NOMO-1 treated with dmso at 0.1 percent for 144 hours (cell line): ENCODE data around the gene GAGE10.
"Not testable (repeated sequence)": the region's sequence is repeated elsewhere in the genome, so short reads cannot be mapped to it uniquely, and the experiment has no call there.

ENCODE experiments used
- DNase-seq: peaks from one replicate; lab custom pipeline; 2025; ENCODE audit not compliant: unreplicated experiment; lab: John Stamatoyannopoulos, UW

GAGE10 gene

GRCh38 chrX:49276207-49276606, 27.2 kb upstream of the GAGE10 start:
- no peak for DNase-seq

GRCh38 chrX:49276671-49277534, 26.5 kb upstream of the GAGE10 start:
- no peak for DNase-seq

GRCh38 chrX:49277535-49277830, 26.0 kb upstream of the GAGE10 start:
- DNase-seq: no peak

- DNase-seq: no peak
Measured at GRCh38 chrX:49278081-49278480, 25.4 kb upstream of the GAGE10 start.

- DNase-seq: no peak
Measured at GRCh38 chrX:49282647-49283011, 20.8 kb upstream of the GAGE10 start.

- no peak for DNase-seq
Measured at GRCh38 chrX:49284212-49284611, 19.2 kb upstream of the GAGE10 start.

- no peak for DNase-seq
Measured at GRCh38 chrX:49286136-49286535, 17.3 kb upstream of the GAGE10 start.

- DNase-seq: no peak
Measured at GRCh38 chrX:49286581-49286980, 16.9 kb upstream of the GAGE10 start.

- DNase-seq: no peak
Measured at GRCh38 chrX:49287665-49288064, 15.8 kb upstream of the GAGE10 start.

- no peak for DNase-seq
Measured at GRCh38 chrX:49290215-49290614, 13.2 kb upstream of the GAGE10 start.

- DNase-seq: no peak
Measured at GRCh38 chrX:49291615-49292337, 11.7 kb upstream of the GAGE10 start.

- DNase-seq: no peak
Measured at GRCh38 chrX:49292400-49293362, 10.8 kb upstream of the GAGE10 start.

- not testable (repeated sequence) for DNase-seq
Measured at GRCh38 chrX:49299293-49299692, 4.2 kb upstream of the GAGE10 start.

- no peak for DNase-seq
Measured at GRCh38 chrX:49300703-49301102, 2.7 kb upstream of the GAGE10 start.

- not testable (repeated sequence) for DNase-seq
Measured at GRCh38 chrX:49307775-49308174, 4.3 kb downstream of the GAGE10 start.

GRCh38 chrX:49308604-49309269, 5.3 kb downstream of the GAGE10 start:
- peak; percentile 24 for DNase-seq

GRCh38 chrX:49309401-49309981, 6.0 kb downstream of the GAGE10 start:
- no peak for DNase-seq

- no peak for DNase-seq
Measured at GRCh38 chrX:49310371-49310770, 6.9 kb downstream of the GAGE10 start.

GRCh38 chrX:49312176-49312575, 8.7 kb downstream of the GAGE10 start:
- no peak for DNase-seq

GRCh38 chrX:49316085-49316484, 12.6 kb downstream of the GAGE10 start:
- DNase-seq: no peak
